ENCODE measurements around the gene HLA-DQA1.
"Not testable (repeated sequence)": the region's sequence is repeated elsewhere in the genome, so short reads cannot be mapped to it uniquely, and the experiment has no call there.

Gene HLA-DQA1

GRCh38 chr6:32627249-32627648, 10.0 kb upstream of the HLA-DQA1 start:
- H3K4me3 ChIP-seq (ENCODE audit: low read depth, low read length) = no peak overlapping the region
- no peak for TF ChIP-seq MYC (IDR thresholded peaks at IDR 0.05; ENCODE audit: low read depth, low read length)
- no peak for TF ChIP-seq MAX (IDR thresholded peaks at IDR 0.05; ENCODE audit: low read depth, low read length)
- TF ChIP-seq CTCF (IDR thresholded peaks at IDR 0.05; ENCODE audit: low read depth, low read length) = no peak
- no peak for TF ChIP-seq POLR2A (IDR thresholded peaks at IDR 0.05; ENCODE audit: extremely low read depth, insufficient read length)
- no peak for DNase-seq (ENCODE audit: low read depth)

- DNase-seq (ENCODE audit: low read depth) = no peak
- TF ChIP-seq POLR2A (IDR thresholded peaks at IDR 0.05; ENCODE audit: extremely low read depth, insufficient read length) (no peak), CTCF (IDR thresholded peaks at IDR 0.05; ENCODE audit: low read depth, low read length) (no peak), MAX (IDR thresholded peaks at IDR 0.05; ENCODE audit: low read depth, low read length) (no peak), MYC (IDR thresholded peaks at IDR 0.05; ENCODE audit: low read depth, low read length) (no peak)
- no peak overlapping the region for H3K4me3 ChIP-seq (ENCODE audit: low read depth, low read length)
Measured at GRCh38 chr6:32627831-32628230, 9.4 kb upstream of the HLA-DQA1 start.

GRCh38 chr6:32629793-32630192, 7.4 kb upstream of the HLA-DQA1 start:
- not testable (repeated sequence) for H3K4me3 ChIP-seq (ENCODE audit: low read depth, low read length); DNase-seq (ENCODE audit: low read depth)

GRCh38 chr6:32635526-32636123, 1.6 kb upstream of the HLA-DQA1 start:
- no peak for DNase-seq (ENCODE audit: low read depth)

GRCh38 chr6:32637883-32638282, 677 bp downstream of the HLA-DQA1 start:
- no peak overlapping the region for H3K4me3 ChIP-seq (ENCODE audit: low read depth, low read length)
- no peak for DNase-seq (ENCODE audit: low read depth)
- TF ChIP-seq POLR2A (IDR thresholded peaks at IDR 0.05; ENCODE audit: extremely low read depth, insufficient read length) = no peak
- TF ChIP-seq MYC (IDR thresholded peaks at IDR 0.05; ENCODE audit: low read depth, low read length) = no peak
- TF ChIP-seq CTCF (IDR thresholded peaks at IDR 0.05; ENCODE audit: low read depth, low read length) = no peak
- no peak for TF ChIP-seq MAX (IDR thresholded peaks at IDR 0.05; ENCODE audit: low read depth, low read length)

More at GRCh38 chr6:32635526-32636123, 1.6 kb upstream of the HLA-DQA1 start:
- TF ChIP-seq POLR2A (IDR thresholded peaks at IDR 0.05; ENCODE audit: extremely low read depth, insufficient read length) (no peak), MAX (IDR thresholded peaks at IDR 0.05; ENCODE audit: low read depth, low read length) (no peak), CTCF (IDR thresholded peaks at IDR 0.05; ENCODE audit: low read depth, low read length) (no peak), MYC (IDR thresholded peaks at IDR 0.05; ENCODE audit: low read depth, low read length) (no peak)
- H3K4me3 ChIP-seq (ENCODE audit: low read depth, low read length) = no peak overlapping the region

GRCh38 chr6:32638532-32639219, 1.5 kb downstream of the HLA-DQA1 start:
- DNase-seq (ENCODE audit: low read depth) = no peak
- TF ChIP-seq MAX (IDR thresholded peaks at IDR 0.05; ENCODE audit: low read depth, low read length) (no peak), POLR2A (IDR thresholded peaks at IDR 0.05; ENCODE audit: extremely low read depth, insufficient read length) (no peak), MYC (IDR thresholded peaks at IDR 0.05; ENCODE audit: low read depth, low read length) (no peak), CTCF (IDR thresholded peaks at IDR 0.05; ENCODE audit: low read depth, low read length) (no peak)
- no peak overlapping the region for H3K4me3 ChIP-seq (ENCODE audit: low read depth, low read length)

Measured in NB4 (cell line).